CD4-positive, alpha-beta T cell treated with Interleukin-6 at 100 ng/mL for 8 hours (primary cell): ENCODE measurements around the gene TMEM187.

Experiments used
- DNase-seq: peaks from one replicate; pipeline ENCODE4 v3.0.0-alpha.2; 2020; ENCODE audit warnings: mixed read lengths, low spot score

TMEM187 gene, protein sequence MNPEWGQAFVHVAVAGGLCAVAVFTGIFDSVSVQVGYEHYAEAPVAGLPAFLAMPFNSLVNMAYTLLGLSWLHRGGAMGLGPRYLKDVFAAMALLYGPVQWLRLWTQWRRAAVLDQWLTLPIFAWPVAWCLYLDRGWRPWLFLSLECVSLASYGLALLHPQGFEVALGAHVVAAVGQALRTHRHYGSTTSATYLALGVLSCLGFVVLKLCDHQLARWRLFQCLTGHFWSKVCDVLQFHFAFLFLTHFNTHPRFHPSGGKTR

DNA sequence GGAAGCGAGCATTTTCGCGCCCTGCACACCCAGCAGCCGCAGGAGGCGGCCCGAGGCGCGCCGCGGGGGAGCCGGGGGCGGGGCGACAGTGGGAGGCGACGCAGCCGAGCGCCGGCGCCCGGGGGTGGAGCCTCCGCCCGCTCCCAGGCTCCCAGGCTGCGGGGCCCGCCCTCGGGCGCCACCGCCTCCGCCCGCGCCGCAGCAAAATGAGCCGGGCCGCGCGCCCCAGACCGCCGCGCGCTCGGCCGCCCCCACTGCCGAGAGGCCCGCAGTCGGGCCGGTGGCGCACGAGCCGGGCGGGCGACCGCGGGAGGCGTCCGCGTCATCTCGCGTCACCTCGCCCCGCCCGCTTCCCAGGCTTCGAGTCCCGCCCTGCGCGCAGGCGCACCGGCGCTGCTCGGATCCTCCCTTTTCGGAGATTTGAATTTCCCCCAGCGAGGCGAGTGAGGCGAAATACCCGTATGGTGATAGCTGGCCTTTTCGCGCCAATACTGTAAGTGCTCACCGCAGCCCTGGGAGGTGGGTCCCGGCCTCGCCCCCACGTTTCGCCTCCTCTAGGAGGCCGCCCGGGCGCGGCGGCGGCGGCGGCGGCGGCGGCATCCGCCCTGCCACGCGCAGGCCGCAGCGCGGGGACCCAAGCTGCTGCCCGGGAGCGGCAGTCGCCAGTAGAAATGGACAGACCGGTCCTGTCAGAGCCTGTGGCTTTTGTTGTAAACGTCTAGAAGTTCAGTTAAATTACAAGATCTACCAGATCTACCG lies at the start of gene TMEM187:
Gene TMEM187, plus strand, starts transcription at position 387 of the 759 bp plus-strand sequence. CDS start 9,309 bp downstream, outside the sequence.
- DNase-seq, result peak; percentile 88

DNA sequence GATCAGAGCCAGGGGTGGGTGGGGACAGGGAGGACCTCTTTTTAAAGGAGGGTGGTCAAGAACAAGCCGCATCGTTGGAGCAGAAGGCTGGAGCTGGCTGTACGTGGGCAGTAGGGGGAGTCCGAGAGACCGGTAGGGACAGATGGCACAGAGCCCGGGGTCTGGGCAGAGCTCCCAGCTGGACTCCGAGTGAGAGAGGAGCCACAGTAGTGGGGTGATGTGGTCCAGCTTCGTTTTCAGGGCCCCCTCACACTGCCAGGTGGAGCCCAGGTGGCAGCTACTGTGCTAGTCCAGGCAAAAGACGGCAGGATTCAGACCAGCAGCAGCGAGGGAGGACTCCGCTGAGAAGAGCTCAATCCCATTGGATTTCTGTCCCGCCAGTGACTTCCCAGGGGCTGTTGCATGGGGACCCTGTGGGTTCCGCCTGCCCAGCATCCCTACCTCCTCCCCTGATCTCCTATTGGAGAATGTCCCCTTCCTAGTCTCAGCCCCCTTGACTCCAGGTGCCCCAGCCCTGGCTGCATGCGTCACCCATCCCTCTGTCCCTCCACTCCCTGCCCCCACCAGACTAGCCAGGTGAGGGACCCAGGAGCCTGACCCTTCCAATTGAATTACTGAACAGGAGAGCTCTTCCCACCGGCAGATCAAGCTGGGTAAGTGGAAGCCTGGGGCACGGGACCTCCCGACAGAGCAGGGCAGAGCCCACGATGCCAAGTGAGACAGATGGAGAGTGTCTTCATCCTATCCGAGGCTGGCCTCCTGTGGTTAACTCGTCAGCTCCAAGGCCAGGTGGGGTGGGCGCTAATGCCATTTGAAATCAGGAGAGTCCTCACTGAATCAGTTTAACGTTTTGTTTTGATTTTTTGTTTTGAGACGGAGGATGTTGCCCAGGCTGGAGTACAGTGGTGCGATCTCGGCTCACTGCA lies 49.4 kb upstream of the TMEM187 start:
- no peak for DNase-seq

DNA sequence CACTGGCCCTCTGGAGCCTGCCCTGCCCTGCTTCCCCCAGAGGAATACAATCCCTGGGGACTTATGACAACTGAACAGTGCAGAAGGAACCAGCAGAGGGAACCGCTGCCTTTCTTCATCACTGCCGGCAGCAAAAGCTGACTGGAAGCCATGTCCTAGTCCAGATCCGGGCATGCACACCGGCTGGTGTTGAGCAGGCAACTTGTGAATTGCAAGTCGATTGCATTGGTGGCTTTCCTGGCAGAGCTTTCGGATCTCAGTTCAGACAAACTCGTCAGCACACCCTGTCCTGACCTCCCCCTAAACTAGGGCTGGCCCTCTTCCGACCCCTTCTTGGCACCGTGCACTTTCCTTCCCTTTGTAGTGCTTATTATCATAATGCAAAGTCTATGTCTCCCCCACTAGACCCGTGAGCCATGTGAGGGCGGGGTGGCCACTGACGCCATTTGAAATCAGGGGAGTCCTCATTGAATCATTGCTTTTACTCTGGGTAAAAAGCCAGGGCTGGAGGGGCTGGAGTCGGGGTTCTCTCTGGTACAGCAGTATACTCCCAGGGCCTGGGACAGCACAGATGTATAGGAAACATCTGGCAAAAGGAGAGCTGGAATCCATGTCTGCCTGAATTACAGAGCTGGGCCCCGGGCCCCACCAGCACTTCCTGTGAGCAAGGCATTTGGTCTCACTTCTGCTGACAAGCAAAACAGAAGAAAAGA lies 48.2 kb upstream of the TMEM187 start:
- DNase-seq, result peak; percentile 56

GRCh38 chrX:153925387-153925738 lies 47.2 kb upstream of the TMEM187 start:
- DNase-seq, result no peak

GRCh38 chrX:153925739-153926551 lies 46.6 kb upstream of the TMEM187 start, which contains the start of gene ARHGAP4:
Gene ARHGAP4, minus strand, starts transcription at chrX:153926264. Its CDS starts 62 bp downstream, at chrX:153926202.
- no peak for DNase-seq

DNA sequence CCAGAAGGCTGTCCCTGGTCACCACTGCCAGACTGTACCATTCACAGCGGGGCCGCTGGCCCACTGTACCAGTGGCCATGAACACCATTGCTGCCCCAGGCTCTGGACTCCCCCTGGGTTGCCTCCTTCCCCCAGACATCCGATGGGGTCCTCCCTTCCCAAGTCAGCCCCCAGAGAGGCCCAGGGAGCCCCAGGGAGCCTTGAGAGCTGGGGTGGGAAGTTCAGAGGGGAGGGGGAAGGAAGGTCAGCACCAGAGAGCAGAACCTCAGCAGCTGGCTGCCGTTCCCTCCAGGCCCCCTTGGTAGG lies 46.0 kb upstream of the TMEM187 start:
- no peak for DNase-seq

DNA sequence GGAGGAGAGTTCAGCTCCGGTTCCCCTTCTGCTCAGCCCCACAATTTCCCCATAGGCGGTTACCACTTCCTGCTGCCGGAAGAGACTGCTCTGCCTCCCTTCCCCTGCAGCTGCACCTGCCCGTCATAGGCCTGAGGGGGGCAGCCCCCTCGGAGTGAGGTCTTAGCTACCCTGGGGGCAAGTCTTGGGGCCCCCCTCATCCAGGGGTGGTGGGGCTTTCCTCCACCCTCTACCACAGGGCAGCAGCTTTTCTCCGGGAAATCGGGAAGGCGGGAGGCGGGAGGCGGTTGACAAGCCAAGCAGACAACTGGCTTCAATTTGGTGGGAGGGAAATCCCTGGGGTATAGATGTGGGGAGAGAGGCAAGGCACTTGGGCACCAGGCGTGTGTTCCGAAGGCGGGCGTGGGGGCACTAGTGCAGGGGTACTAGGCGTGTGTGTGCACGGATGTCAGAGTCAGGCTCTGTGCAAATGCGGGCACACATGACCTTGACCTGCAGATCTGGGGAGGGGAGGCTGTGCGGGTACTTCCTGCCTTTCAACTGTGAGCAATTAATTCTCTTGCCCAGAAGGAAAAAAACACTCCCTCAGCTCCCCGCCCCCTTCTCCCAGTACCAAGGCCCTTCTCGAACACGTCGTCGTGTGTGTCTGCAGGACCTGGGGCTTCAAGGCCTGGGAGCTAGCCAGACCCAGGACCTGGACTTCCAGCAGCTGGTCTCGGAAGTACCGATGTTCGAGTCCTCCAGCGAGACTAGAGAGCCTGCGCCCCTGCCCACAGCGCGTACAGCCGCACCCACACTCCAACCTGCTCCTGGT lies 45.5 kb upstream of the TMEM187 start:
- peak; percentile 86 for DNase-seq

GRCh38 chrX:153927672-153927921 lies 45.0 kb upstream of the TMEM187 start:
- peak; percentile 17 for DNase-seq

DNA sequence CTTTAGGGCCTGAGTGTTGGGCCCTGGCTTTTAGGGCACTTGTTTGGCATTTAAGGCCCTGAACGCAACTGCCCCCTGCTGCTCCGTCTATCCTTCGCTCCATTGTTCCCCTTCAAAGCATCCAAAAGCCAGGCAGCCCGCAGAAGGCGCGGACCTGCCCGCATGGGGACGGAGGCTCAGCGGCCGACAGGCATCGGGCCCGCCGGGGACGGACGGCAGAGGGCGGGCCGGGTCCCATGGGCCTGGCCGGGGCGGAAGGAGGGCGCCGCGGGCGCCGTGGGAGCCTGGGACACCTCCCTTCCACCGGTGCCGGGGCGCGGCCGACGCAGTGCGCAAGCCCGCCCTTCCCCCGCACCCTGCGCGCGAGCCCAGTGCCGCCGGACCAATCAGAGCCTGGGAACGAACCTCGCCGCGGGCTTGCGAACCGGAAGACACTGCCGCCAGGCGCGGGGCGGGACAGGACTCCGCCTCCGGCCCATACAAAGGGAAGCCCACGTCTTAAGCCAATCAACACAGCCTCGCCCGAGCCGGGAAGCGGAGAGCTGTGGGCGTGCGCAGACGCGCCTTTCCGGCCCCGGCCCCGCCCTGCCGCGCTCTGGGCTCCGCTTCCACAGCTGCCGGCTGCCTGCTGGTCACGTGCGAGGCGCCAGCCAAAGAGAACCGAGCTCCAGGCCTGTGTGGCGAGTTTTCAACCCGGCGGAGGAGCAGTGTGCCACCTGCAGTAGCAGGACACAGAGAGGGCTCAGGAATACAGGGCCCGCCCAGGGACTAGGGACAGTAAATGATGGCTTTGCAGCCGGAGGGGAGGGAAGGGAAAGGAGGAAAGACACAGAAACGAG lies 44.4 kb upstream of the TMEM187 start:
- DNase-seq, result peak; percentile 98

DNA sequence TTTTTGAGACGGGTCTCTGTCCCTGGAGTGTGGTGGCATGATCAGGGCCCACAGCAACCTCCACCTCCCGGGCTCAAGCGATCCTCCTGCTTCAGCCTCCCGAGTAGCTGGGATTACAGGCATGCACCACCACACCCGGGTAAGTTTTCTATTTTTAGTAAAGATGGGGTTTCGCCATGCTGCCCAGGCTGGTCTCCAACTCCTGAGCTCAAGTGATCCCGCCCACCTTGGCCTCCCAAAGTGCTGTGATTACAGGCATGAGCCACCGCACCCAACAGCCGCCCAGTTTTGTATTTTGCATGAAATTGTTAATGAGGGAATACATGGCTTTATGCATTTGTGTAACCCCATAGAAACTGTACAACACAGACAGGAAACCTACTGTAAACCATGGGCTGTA lies 43.7 kb upstream of the TMEM187 start:
- DNase-seq, result no peak

- DNase-seq, result no peak
Measured at GRCh38 chrX:153929576-153929975, 43.0 kb upstream of the TMEM187 start.

DNA sequence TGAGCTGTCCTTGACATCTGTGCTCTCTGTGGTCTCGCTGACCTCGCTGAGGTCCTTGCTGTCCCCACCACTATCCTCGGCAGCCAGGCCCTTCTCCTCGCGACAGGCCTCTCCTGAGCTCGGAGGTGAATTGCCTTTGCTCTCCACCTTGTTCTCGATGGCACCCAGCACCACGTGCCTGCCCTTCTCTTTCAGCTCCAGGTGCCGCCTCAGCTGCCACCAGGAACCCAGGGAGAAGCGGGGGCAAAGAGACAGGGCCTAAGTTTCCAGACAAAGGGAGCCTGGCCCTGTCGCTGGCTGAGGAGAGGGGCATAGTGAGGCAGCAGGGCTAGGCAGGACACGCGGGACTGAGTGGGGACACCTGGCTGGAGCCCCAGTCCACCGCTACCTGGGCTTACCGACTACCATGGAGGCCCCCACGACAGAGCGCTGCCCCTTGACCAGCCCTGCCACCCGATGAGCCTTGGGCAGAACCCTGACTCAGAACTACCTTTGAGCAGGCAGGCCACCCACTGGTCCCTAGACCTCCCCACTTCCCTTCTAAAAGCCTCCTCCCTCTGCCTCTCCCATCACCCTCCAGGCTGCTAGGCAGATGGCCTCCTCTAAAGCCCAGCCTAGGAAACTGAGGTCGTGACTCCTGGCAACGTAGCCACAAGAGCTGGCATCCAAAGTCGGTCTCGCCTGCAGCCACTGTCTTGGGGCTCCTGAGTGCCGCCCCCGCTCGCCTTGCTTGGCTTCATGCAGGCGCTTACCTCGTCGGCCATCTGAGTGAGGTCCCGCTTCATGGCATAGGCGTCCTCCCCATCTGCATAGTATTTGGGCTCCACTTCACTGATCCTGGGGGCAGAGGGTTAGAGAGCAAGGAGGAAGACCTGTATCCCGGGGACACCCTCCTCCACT lies 42.3 kb upstream of the TMEM187 start:
- DNase-seq, result no peak

DNA sequence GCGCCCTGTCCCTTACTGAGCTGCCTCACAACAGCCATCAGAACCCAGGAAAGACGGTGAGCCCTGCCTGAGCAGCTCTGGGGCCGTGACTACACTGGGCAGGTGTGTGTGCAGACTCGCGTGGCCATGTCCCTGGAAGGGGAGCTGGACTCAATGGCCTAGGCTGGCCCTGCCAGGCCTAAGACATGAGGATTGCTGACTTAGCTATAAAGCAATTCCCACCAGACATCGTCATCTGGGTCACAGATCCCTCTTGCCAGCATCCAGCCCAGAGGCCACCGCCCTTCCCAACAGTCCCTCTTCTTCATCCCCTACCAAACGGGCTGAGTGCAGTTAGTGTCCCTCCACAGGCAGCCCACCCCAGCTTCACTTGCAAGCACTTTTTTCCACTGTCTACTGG lies 41.4 kb upstream of the TMEM187 start:
- DNase-seq, result no peak

DNA sequence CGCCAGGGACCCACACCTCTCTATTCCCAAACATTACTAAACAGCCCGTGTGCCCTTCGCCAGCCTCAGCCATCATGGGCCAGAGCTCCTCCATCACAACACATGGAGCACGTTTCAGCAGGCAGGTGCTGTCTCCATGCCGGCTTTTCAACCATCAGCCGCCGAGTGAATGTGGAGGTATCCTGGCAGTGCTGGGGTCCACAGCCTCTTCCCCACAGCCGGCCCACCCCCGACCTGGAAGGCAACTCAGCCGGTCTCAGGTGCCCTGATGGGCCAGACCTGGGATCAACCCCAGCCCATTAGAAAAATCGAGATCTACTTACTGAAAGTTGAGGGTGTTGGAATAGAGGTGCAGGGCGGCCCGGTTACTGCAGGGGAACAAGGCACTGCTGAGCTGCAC lies 40.8 kb upstream of the TMEM187 start:
- DNase-seq, result no peak

DNA sequence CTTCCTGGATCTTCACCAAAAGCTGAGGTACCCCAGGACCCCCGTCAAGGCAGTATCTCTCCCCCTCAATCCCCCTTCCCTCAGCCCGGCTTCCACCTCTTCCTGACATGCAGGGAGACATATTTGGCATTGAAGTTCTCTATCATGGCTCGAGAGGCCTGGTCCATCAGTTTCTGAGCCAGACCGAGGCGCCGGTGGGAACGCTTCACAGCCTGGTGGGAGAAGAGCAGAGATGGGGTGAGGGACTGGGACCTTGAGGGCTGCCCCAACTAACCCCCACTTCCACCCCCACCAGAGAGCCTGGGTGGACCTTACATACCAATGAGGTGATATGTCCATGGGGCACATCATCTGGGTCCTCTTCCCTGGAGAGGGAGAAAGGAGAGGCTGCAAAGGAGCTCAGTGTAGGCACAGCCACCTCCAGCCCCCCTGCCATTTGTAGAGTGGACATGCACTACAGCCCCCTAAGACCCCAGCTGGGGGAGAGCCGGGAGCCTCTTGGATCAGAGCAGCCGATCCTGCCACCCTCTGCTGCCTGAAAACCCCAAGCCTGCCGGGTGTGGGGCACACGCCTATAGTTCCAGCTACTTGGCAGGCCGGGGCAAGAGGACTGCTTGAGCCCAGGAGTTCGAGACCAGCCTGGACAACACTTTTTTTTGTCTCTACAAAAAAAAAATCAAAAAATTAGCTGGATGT lies 40.2 kb upstream of the TMEM187 start:
- DNase-seq, result no peak

GRCh38 chrX:153933748-153934147 lies 38.8 kb upstream of the TMEM187 start:
- no peak for DNase-seq

GRCh38 chrX:153934148-153934761 lies 38.3 kb upstream of the TMEM187 start:
- DNase-seq, result no peak
